SH-SY5Y (cell line): ENCODE results near the gene BLVRA.

Source experiments
- GATA2 ChIP-seq: IDR thresholded peaks from 2 replicates; pipeline ENCODE4 v1.6.1; 2011; ENCODE audit warnings: mild to moderate bottlenecking, low read depth, low read length
- GATA3 ChIP-seq: IDR thresholded peaks from 2 replicates; pipeline ENCODE4 v1.6.1; 2011; ENCODE audit warnings: low read depth, mild to moderate bottlenecking, low read length, moderate library complexity

The BLVRA gene

GRCh38 chr7:43815373-43815772 is 56.9 kb downstream of the BLVRA start:
- TF ChIP-seq GATA2 = no peak

DNA sequence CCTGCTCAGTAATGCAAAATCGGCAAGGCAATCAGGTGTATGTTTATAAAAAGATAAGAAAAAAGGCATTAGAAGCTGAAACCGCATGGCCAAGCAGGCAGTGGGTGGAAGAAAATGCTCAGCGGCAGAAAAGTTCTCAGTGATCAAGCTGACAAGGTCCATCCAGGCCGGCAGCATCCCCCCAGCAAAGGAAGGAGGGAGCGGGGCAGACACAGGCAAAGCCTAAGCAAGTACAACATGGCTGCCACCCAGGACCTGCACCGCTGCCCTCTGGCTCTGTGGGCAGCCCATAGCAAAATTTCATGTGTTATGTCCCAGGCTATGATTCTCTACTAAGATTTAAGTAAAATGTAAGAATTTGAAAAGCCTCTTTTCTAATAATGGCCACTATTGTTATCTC is 65.5 kb downstream of the BLVRA start:
- TF ChIP-seq GATA3 = no peak
- no peak for TF ChIP-seq GATA2

DNA sequence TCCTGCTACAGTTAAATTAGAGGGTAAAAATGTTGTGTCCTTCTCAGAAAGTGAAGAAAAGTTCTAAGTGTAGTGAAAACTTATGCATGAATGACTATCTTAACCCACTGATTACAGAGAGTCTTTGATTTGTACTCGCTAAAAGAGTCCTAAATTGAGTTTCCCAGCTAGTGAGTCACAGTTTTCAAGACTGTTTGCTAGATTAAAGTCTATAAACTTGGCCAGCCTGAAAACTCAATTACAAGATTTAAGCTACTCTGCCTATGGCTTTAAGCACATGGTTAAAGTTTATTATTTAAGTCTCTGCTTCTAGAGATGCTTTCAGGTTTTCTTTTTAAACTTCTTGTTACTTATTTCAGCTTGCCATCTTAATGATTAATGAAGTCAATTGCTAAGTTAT is 66.5 kb downstream of the BLVRA start:
- TF ChIP-seq GATA2 = no peak
- no peak for TF ChIP-seq GATA3

DNA sequence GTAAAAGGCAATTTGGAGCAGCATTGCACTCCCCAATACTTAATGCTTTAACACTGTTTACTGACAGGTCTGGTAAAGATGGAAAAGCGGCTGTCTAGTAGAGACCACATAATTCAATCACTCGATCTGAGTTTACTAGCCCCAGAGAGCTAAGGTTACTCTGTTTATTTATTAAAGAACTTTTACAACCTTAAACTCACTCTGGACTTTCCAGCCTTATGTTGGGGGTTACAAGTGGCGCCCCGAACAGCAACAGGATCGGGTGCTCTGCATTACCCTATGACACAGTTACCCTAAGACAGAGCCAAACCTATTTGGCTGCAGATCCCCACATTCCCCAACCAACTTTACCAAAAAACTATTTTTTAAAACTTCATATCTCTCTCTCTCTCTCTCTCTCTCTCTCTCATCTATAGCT is 66.9 kb downstream of the BLVRA start:
- TF ChIP-seq GATA2 = no peak
- no peak for TF ChIP-seq GATA3

- no peak for TF ChIP-seq GATA2
- no peak for TF ChIP-seq GATA3
These were observed 76.2 kb downstream of the BLVRA start for GRCh38 chr7:43834463-43835251.

DNA sequence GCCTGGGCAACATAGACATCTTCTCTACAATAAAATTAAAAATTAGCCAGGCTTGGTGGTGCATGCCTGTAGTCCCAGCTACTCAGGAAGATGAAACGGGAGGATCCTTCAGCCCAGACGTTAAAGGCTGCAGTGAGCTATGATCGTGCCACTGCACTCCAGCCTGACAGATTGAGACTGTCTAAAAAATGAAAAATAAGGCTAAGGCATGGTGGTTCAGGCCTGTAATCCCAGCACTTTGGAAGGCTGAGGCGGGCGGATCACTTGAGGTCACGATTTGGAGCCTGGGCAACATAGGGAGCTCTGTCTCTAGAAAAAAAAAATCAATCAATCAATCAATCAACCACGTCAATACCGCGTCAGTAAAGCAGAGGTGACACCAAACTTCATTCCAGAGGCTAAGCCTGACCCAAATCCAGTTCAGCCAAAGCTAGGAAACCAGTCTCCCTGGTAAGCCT is 79.8 kb downstream of the BLVRA start:
- no peak for TF ChIP-seq GATA3
- no peak for TF ChIP-seq GATA2

GRCh38 chr7:43843296-43843695 is 84.8 kb downstream of the BLVRA start:
- TF ChIP-seq GATA3 = no peak
- TF ChIP-seq GATA2 = no peak

- no peak for TF ChIP-seq GATA2
- TF ChIP-seq GATA3 = no peak
These were observed 85.8 kb downstream of the BLVRA start for GRCh38 chr7:43844257-43844656.

DNA sequence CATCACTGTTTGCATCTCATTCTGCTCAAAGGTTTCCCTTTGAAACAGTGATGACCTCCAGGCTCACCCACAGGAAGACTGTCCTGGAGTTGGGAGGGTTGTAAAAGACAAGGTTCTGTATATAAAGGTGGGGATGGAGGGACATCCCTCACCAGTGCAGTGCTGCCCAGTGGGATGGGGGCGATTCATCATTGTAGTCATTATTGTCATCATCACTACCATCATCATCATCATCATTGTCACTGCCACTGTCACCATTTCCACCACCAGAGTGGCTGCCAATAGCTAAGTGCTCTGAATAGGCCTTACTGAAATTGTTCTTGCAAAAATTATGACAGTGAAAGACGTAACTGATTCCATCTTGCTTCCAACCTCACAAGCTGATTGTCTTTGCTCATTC is 86.2 kb downstream of the BLVRA start:
- TF ChIP-seq GATA2 (no peak), GATA3 (no peak)

GRCh38 chr7:43847496-43847895 is 89.0 kb downstream of the BLVRA start:
- TF ChIP-seq GATA2 = no peak
- no peak for TF ChIP-seq GATA3

DNA sequence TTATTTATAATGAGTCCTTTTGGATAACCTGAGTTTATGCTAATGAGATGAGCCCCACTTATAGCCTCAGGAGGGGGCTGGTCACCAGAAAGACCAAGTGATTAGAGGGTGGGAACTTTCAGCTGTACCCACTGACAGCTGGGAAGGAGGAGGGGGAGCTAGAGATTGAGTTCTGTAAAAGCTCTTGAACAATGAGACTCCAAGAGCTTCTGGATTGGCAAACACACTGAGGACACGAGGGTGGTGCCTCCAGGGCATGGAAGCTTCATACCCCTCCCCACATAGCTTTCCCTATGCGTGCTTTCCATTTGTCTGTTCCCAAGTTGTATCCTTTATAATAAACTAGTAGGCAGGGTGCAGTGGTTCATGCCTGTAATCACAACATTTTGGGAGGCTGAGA is 90.6 kb downstream of the BLVRA start:
- TF ChIP-seq GATA2 (no peak), GATA3 (no peak)

DNA sequence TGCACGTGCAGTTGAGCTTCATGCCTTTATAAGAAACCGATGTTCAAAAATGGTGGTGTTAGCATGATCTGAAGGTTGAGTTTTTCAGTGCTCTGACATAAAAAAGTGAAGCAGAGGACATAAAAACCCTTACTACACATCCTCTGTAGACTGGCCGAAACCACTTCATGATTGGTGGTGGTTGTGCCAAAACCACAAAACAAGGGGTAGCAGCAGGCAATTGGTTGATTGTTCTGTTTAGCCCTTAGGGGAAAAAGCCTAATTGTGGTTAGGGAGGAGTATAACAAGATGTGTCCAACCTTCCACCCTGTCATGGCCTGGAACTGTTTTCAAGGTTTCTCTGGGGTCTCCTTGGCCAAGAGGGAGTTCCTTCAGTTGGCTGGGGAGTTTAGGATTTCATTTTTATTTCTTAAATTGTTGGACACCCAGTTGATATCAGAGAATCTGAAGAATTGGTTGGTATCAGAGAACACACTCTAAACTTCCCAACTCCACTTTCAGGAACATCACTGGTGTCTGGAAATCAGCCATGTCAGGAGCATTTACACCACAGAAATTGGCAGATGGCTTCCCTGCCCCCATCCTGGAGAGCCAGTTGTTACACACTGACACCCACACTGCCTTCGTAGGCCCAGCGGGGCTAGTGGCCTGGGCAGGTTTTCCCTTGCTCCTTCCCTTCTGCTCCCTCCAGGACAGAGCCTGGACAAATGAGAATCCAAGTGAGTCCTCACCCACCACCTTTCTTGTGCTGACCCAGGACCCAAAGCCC is 92.1 kb downstream of the BLVRA start:
- TF ChIP-seq GATA2 = no peak
- no peak for TF ChIP-seq GATA3

DNA sequence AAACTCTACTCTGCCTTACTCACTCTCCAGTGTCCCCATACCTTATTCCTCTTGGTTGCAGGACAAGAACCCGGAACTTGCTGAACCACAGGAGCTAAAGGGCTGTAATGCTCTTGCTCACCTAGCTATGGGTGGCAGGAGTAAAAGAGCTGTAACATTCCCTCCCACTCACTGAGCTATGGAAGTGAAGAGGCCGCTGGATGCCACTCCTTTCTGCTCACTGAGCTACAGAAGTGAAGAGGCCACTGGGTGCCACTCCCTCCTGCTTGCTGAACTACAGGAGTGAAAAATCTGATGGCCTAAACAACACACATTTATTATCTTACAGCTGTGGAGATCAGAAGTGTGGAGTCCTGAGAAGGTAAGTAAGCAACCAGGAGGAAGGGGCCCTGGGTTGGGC is 93.3 kb downstream of the BLVRA start:
- TF ChIP-seq GATA2 (no peak), GATA3 (no peak)

DNA sequence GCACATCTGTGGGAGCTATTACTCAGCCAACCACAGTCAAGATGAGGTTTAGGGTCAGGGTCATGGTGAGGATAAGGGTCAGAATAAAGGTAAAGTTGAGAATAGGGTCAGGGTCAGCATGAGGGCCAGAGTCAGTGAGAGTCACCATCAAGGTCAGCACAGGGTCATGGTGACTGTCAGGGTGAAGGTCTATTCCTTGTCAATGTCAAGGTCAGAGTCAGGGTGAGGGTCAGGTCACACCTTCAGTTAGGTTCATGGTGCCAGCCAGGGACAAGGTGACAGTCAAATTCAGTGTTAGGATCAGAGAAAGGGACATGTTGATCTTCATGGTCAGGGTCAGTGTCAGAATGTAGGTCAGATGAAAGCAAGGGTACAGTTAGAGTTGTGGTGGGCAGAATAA is 96.7 kb downstream of the BLVRA start:
- TF ChIP-seq GATA2 (no peak), GATA3 (no peak)

DNA sequence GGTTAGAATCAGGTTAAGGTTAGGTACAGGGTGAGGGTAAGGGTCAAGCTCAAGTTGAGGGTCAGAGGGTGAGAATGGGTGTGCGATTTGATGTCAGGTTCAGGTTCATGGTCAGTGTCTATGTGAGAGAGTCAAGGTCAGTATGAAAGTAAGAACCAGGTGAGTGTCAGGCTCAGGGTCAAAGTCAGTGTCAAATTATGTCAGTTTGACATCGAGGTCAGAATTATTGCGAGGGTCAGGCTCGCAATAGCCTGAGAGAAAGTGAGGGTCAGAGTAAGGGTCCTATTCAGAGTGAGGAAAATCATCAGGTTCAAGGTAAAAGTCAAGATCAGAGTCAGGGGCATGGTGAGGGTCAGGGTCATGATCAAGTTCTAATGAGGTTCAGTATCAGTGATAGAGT is 97.8 kb downstream of the BLVRA start:
- TF ChIP-seq GATA2 (no peak), GATA3 (no peak)
